ENCODE data around the gene HNRNPU.

GRCh38 chr1:244913806-244914205, 49.5 kb upstream of the HNRNPU start:
- no peak for TF ChIP-seq RAD21 (IDR thresholded peaks at IDR 0.05; ENCODE audit: low read length)
- TF ChIP-seq, protein P1, sequence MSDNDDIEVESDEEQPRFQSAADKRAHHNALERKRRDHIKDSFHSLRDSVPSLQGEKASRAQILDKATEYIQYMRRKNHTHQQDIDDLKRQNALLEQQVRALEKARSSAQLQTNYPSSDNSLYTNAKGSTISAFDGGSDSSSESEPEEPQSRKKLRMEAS (IDR thresholded peaks at IDR 0.05; ENCODE audit: low read depth) = no peak
- no peak for TF ChIP-seq CTCF (IDR thresholded peaks at IDR 0.05)
- no peak for TF ChIP-seq TEAD4 (IDR thresholded peaks at IDR 0.05; ENCODE audit: borderline replicate concordance, insufficient read depth)
- TF ChIP-seq POLR2AphosphoS5 (IDR thresholded peaks at IDR 0.05; ENCODE audit: low read depth, low read length) = no peak

All from SK-N-SH (cell line).